GM19452 (cell line): ENCODE data around the gene PRSS56.

Source experiments
- ATAC-seq: cut with Tn5 transposase; IDR thresholded peaks from one replicate; pipeline ENCODE4 v1.9.1; 2021; ENCODE audit not compliant: unreplicated experiment

PRSS56 gene

DNA sequence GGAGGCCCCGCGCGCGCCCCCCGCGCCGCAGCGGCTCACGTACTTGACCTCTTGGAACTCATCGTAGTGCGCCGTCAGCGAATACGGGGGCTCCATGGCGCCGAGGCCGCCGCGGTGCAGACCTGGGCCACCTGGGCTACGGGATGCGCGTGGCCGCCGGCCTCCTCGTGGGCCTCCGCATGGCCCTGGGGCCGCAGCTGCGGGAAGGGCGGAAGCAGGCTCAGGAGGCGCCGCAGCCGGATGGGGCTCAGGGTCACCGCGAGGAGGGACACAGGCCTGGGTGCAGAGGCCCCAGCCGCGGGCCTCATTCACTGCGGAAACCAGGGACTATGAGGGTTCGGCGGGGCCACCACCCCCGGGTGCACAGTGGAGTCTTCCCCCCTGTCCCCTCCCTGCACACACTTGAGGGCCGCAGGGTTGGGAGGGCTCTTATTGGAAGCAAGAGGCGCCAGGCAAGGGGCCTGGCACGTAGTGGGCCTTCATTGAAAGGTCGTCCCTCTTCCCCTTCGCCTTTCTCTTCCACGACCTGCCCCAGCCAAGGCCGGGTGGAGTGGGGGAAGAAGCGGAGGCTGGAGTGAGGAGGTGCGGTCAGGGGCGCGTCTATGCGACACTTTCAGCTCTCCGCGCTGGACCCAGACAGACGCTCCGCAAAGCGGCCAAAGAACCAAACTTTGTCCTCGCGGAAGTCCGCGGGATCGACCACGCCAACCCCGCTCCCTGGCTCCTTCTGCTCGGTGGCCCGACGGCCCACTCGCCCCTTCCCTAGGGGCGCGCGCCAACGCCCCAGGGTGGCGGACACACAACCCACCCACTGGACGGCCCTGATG, 33.4 kb upstream of the PRSS56 start:
- no peak for ATAC-seq

DNA sequence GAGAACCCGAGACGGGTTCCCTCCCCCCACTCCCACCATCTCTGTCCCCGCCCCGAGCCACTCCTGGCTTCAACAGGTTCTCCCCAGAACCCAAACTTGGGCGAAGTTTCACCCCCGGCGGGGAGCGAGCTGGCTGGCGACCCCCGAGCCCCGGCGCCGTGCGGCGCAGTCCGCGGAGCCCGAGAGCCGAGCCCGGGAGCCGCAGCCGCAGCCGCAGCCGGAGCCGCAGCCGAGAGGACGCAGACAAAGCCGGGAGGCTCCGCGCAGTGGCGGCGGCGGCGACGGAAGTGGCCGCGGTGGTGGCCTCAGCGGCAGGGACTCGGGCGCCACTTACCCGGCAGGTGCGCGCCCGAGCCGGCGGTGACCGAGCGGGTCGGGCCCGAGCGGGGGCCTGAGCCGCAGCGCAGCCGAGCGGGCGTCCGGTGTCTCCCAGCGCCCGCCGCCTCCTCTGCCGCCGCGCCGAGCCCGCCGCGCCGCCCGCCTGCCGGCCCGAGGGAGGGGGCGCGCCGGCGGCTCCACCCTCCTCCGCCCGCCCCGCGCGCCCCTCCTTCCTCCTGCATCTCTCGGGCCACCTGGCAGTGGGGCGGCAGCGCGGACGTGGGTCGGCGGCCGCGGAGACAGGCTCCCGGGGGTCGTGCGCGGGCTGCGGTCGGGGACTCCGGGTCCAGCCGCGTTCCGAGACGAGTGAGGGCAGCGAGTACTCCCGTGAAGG, 32.6 kb upstream of the PRSS56 start, which contains the start of gene ECEL1:
ECEL1 (minus strand) TSS at position 450 of the 712 bp plus-strand sequence. CDS start 1,181 bp downstream, outside the sequence.
- ATAC-seq = no peak

DNA sequence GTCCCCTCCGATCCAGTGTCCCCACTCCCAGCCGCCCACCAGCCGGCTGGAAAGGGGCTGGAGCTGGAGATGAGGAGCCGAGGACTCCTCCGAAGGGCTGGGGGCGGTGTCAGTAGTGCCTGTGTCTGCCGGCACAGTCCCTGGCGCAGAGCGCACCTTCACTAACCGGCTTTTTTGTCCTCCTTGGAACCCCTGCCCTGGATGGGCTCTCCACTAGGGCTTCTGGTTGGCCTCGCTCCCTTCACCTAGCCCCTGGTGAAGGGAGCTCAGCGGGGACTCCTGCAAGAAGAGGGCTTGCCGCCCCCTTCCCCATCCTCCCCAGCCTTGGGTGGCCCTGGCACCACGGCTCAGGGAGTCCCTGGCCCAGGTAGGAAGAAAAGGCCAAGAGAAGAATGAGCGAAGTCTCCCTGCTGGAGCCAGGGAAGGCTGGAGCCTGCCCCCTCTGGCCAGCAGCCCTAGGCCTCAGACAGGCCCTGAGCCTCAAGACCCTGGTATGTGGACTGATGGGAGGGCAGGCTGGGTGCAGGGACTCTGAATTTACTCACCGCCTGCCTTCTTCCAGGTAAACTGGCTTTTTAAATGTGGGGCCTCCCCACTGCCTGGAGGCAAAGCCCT, 32.0 kb upstream of the PRSS56 start:
- ATAC-seq = no peak

DNA sequence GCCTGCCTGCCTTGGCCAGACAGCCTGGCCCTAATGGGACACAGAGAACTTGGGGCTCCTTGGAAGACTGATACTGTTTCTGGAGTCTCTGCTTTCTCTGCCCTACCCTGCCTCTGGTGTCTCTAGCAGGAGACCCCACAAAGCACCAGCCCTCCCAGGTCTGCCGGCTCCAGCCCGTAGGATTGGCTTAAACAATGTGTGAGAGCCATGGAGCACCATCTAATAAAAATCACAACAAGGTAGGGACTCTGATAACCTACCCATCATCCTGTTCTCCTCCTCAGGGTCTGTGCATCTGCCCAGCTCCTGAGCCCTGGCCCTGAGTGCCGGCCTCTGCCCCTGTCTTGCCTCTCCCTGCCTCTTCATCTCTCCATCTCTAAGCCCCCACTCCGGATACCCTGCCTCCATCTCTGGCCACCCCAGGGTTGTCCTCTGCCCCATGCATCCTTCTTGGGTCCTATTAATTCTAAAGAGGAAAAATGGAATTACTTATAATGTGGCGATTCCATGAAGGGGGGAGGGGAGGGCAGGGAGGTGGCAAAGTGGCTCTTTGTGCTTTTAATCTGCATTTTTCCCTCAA, 31.4 kb upstream of the PRSS56 start:
- ATAC-seq = no peak

DNA sequence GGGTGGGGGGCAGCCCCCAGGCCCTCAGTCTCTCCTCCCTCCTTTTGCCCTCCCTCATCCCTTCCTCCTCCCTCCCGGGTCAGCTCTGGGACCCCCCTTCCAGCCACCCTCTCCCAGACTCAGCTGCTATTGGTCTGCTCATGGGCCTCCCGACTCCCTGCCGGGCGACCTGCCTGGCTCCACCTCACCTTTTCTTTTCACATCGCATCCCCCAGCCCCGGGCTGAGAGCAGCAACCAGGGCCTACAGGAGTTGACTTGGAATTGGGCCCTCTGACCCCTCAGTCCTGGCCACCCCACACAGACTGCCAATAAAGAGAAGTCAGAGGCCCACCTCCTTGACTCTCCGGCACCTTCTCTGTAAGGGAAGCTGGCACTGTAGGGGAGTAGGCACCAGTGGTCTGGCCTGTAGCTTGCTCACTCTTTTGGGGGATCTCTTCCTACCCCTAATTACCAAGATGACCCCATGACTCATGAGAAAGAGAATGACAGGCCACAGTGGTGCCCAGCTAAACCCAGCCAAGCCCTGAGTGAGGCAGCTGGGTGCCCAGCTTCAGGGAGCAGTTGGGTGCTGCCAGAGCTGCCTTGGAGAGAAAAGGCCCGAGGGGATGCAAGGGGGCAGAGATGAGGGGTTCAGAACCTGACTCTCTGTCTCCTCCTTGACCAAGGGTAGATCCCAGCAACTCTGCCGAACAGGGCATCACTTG, 30.5 kb upstream of the PRSS56 start:
- no peak for ATAC-seq

DNA sequence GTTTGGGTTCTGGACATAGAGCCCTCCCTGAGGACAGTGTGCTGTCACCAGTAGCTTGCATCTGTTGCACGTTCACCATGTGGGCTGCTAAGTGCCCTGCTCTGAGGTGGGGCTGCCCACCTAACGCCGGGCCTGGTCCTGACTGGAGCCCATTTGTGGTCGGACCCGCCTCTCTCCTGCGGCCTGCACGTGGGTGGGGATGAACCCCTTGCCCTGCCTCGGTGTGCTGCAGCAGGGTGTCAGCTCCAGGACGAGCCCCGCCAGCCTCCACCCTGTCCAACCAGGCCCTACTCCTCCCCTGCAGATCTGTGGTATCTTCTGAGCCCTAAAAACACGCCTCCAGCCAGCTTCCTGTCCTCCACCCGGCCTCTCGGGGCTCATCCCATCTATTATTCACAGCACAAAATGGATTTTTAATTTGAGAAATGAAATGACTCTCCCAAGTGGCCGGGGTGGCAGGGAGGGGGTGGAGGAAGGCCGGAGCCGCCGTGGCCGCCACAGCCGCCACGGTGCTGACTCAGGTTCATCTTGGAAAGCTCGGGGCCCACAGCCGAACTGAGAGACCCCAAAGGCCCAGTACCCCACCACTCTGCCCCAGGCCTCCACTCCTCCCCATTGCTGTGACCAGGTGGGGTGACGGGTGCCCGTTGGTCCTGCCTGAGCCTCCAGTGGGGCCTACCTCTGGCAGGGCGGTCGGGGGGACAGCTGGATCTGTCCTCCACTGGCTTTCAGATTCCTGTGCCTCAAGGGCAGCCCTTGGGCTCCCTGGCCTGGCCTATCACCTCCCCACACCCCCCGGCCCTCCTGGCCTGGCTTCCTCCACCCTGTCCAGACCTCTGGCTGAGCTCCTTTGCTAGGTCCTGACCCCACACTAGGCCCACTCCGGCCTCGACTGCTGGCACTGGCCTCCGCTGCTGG, 29.7 kb upstream of the PRSS56 start:
- no peak for ATAC-seq

DNA sequence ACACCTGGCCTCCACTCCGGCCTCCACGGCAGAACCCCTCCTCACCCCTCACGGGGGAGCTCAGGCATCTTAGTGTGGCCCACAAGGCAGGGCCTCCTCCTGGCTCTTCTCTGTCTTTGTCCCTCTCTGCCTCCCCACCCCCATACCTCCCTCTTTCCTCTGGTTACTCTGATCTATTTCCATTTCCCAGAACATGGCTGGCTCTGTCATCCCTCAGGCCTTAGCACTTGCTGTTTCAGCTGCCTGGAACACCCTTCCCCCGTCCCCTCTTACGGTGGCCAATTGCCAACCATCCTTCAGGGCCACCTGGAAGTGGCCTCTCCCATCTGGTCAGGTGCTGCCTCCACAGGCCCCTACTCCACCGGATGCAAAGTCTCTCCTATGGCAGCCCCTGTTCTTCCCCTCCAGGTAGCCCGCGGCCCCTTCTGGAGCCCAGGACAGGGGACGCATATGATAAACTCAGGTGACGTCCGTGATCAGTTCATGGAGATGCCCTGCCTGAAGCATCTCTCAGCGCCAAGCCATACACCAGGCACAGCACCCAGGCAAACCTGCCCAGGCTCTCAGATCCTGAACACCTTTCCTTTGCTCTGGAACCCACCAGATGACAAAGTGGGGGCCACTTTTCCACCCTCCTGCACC, 28.9 kb upstream of the PRSS56 start:
- no peak for ATAC-seq

DNA sequence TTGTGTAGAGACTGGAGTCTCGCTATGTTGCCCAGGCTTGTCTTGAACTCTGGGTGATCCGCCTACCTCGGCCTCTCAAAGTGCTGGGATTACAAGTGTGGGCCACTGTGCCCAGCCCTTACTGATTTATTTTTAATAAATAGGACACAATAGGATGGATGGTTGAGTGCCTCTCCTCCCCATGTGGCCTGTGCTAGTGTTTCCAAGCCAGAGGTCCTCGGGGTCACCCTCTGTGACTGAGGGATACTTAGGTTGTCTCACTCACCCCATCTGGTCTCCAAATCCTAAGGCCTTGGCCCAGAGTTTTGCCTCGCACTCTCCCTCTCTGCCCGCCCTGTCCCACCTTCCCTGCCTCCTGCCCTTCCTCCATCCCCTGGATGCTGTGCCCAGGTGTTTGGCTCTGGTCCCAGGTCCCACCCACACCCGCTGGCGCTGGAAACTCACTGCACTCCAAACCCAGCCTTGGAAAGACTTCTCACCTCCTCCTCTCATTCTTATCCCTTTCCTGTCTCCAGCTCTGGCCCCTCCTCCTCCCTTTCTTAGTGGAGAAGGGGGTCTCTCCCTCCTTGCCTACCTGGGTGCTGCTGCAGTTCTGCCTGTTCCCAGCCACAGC, 27.8 kb upstream of the PRSS56 start:
- ATAC-seq = no peak

DNA sequence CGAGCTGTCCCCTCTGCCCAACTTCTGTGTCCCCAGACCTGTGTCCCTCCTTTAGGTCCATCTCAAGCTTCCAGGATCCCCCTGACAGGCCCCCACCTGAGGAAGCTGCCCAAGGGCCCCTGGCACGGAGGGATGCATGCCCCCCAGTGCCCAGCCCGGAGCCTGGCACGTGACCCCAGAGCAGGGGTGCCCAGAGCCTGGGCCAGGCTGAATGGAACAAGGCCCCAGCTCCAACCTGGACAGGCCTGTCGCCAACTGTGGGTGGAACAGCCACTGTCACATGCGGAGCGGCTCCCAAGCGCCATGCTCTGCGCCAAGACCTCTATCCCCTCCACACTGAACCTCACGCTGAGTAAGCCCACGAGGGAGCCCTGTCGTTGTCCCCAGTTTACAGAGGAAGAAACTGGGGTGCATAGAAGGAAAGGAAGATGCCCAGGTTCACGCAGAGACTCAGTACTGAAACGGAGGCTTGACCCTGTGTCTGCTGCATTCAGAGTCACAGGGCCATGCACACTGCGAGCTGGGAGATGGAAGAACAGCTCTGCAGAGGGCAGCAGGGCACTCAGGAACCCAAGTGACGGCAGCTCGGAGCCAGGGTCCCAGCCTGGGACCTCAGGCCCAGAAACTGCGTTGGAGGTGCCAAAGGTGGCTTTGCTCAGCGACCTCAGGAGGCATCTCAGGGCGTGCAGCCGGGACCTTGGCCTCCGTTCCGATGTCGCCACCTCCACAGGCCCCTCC, 27.1 kb upstream of the PRSS56 start:
- no peak for ATAC-seq

DNA sequence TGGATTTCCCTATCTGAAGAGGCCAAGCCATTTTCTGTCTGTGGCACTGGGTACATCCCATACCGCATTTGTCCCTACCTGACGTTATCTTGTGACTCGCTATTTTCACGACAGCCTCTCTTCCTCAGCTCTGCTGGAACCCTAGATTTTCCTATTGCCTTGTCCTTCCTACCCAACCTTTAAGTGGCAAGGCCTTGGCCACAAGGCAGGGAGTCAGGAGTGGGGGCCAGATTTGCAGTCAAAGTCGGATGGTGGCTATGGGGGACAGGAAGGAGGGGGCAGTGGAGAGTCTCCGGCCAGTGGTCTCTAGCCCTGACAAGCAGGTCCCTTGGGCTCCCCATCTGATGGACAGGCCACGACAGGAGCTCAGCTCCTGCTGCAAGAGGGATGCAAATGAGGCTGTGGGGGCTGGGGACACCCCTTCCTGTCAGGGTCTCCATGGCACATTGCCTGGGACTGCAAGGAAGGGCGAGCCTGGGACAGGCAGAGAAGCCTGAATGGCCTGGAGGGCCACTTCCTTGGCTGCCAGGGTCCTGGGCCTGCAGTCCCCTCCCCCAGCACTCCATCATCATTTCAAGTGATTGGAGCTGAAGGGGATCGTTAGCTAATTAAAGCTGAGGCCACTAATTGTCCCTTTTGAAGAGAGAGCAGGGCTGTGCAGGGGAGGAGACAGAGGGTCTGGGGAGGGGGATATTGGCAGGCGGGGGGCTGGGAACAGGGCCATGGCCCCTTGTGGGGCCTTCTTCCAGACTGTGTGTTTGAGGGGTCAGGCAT, 26.3 kb upstream of the PRSS56 start:
- ATAC-seq = no peak

DNA sequence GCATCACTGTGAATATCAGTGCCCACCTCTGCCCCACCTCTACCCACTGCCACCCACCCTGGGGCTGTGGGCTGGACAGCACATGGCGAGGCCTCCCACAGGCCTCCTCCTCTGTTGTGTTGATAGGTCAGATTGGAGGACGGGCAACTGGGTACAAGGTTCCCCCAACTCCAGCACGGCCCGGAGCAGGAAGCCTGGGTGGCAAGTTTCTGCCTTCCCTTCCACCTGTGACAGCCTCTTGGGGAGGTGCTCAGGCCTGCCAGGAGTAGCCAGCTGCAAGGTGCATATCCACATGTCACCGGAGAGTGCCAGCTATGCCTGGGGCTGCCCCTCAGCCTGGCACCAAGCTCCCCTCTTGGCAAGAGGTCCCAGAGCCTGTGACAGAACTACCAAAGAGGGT, 25.6 kb upstream of the PRSS56 start:
- no peak for ATAC-seq

DNA sequence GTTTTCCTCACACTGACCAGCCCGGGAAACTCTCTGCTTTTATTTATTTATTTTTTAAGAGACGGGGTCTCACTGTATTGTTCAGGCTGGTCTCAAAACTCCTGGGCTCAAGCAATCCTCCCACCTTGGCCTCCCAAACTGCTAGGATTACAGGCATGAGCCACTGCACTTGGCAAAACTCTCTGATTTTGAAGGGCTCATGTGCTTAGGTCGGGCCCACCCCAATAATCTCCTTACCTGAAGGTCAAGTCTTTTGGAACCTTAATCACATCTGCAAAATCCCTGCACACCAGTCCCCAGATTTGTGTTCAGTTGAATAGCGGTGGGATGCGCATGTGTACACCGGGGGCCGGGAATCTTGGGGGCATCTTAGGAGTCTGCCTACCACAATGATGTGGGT, 24.9 kb upstream of the PRSS56 start:
- no peak for ATAC-seq

DNA sequence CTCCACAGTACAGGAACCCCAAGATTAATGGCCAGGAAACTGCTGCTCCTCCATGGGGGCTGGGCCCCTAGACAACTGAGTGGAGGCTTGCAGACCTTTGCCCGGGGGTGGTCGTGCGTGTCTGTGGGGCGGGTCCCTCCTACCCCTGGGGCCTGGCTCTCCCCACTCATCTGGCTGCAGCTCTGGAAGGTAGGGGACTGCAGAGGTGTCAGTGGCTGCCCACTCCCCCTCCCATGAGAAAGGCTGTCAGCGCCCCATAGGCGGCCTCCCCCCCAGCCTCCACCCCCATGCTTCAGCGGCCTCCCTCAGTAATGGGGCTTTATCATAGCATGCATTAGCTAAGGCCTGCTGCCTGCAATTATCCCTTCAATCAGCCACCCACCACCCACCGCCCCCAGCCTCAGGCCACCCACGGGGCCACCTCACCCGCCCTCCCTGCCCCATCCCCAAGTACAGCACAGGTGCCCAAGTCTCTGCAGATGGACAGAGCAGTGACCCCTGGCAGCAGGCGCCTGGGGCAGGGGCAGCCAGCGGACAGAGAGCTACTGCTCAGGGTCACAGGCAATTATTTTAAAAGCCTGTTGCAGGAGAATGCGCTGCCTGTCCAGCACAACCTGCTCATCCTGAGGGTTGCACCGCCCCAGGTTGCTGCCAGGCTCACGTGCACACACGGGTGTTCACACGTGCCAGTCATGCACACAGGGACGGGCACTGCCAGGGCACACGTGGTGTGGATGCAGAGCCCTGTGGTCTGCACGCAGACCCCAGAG, 23.5 kb upstream of the PRSS56 start:
- no peak for ATAC-seq

DNA sequence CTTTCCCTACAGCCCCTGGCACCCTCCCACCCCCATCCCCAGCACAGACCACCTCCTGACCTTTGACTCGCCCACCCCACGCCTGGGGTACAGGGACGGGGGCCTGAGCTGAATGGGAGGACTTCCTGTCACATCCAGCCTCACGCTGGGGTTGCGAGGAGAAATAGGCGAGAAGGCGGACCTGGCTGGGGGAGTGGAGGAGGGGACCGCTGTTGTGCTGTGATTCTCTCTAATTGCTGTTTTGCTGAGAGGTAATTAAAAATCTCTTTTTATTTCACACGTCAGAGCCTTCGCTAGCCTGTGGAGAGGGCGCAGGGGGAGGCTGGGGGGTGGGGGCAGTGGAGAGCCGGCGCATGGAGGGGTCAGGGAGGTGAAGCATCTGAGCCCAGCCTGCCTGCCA, 22.8 kb upstream of the PRSS56 start:
- ATAC-seq = no peak

DNA sequence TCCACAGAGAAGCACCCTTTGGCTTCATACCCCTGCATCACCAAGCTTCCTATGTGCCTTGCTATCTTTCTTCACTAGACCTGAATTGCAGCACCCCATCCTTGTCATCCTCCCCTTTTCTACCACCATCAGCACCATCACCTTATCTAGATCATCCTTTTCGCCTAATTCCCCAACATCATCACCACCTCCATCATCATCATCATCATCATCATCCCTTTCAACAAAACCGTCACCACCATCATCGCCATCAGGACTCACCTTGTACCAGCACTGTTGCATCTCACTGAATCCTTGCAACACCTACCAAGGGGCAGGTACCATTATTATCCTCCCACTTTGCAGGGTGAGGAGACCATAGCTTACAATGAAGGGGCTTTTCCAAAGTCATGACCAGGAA, 21.7 kb upstream of the PRSS56 start:
- no peak for ATAC-seq

DNA sequence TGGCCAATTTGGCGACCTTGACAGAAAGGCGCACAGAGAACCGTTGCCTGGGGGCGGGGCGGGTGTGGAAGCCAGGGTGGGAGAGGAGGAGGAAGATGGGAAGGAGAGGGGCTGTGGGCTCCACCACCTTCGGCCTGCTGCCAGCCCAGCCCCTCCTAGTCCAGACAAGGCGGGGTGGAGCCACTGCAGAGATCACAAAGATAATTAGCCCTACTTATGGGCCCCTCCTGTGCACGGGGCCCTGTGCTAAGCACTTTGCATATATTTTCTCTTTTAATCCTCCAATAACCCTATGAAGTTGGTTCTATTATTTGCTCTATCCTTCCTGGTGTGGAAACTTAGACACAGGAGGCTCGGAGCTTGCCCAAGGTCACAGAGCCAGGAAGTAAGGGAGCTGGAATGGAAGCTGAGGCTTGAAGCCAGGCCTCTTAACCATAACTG, 18.8 kb upstream of the PRSS56 start:
- no peak for ATAC-seq
